Glomerular visceral epithelial cell (primary cell): ENCODE results near the gene CARD9.
A peak's percentile ranks its signal among the peaks of the same experiment; 100 is the strongest.

Source experiments
- DNase-seq: peaks from one replicate; pipeline ENCODE4 v3.0.0-alpha.2; 2016; ENCODE audit errors: extremely low spot score

The CARD9 gene

GRCh38 chr9:136347472-136348256 is 25.8 kb downstream of the CARD9 start:
- no peak for DNase-seq

GRCh38 chr9:136346927-136347465 is 26.5 kb downstream of the CARD9 start:
- no peak for DNase-seq

- no peak for DNase-seq
Observed at GRCh38 chr9:136346157-136346481, 27.4 kb downstream of the CARD9 start.

- DNase-seq, result peak; percentile 54
Observed at GRCh38 chr9:136345281-136346156, 27.9 kb downstream of the CARD9 start.

- DNase-seq, result no peak
Observed at GRCh38 chr9:136344544-136345280, 28.8 kb downstream of the CARD9 start.

GRCh38 chr9:136343884-136344269 is 29.6 kb downstream of the CARD9 start:
- DNase-seq, result no peak

GRCh38 chr9:136343121-136343883 is 30.2 kb downstream of the CARD9 start:
- DNase-seq, result no peak

- DNase-seq, result peak; percentile 25
Observed at GRCh38 chr9:136342181-136343120, 31.0 kb downstream of the CARD9 start.

GRCh38 chr9:136341769-136342168 is 31.7 kb downstream of the CARD9 start:
- DNase-seq, result no peak

GRCh38 chr9:136341042-136341655 is 32.3 kb downstream of the CARD9 start:
- DNase-seq, result no peak

- no peak for DNase-seq
Observed at GRCh38 chr9:136340356-136341041, 33.0 kb downstream of the CARD9 start.

GRCh38 chr9:136339958-136340310 is 33.5 kb downstream of the CARD9 start:
- no peak for DNase-seq

GRCh38 chr9:136339173-136339957 is 34.1 kb downstream of the CARD9 start:
- peak; percentile 71 for DNase-seq

GRCh38 chr9:136338511-136338910 is 35.0 kb downstream of the CARD9 start:
- no peak for DNase-seq

GRCh38 chr9:136337416-136338395 is 35.8 kb downstream of the CARD9 start:
- no peak for DNase-seq

- DNase-seq, result no peak
Observed at GRCh38 chr9:136336881-136337280, 36.6 kb downstream of the CARD9 start.
